A673 (cell line): ENCODE results near the gene PLEKHA6. TPM values are rescaled to one million over a fixed set of nuclear protein-coding genes. Genes with fewer than 3 reads are reported as not detected.

Experiments used
- BruUV-seq: library from RNA; stranded (reverse); fragments of 400-500 nt; replicated peaks from 2 replicates; lab custom pipeline; 2021; lab: Mats Ljungman, UMichigan
- CTCF ChIA-PET: fragments of 300-600 bp; sonication (Branson Sonifier 250); formaldehyde crosslinking; loops from one replicate; lab custom pipeline; 2022; ENCODE audit warnings: antibody characterized with exemption; lab: Charles Lee
- POLR2A ChIA-PET: fragments of 300-600 bp; sonication (Branson Sonifier 250); formaldehyde crosslinking; loops from one replicate; lab custom pipeline; 2022; ENCODE audit warnings: antibody characterized with exemption; ENCODE audit not compliant: low non-redundant PET; lab: Charles Lee
- DNase-seq: peaks from one replicate; pipeline ENCODE4 v3.0.0-alpha.2; 2015; ENCODE audit warnings: low spot score
- H3K27ac ChIP-seq: fragments of 200-600 bp; sonication (generic); 2 replicates; pipeline ENCODE4 v1.5.1; 2016; ENCODE audit warnings: mixed run types, low read depth, mild to moderate bottlenecking, mixed read lengths, antibody characterized with exemption, low read length; ENCODE audit not compliant: poor library complexity, severe bottlenecking
- H3K27me3 ChIP-seq: fragments of 200-600 bp; sonication (generic); replicated peaks from 2 replicates; pipeline ENCODE4 v1.6.1; 2017; ENCODE audit warnings: mixed run types, low read depth, mild to moderate bottlenecking, mixed read lengths, antibody characterized with exemption, low read length; ENCODE audit not compliant: insufficient read depth, poor library complexity
- H3K36me3 ChIP-seq: fragments of 200-600 bp; sonication (generic); 2 replicates; pipeline ENCODE4 v1.6.1; 2016; ENCODE audit warnings: mixed run types, mild to moderate bottlenecking, mixed read lengths, antibody characterized with exemption, low read length; ENCODE audit not compliant: insufficient read depth, poor library complexity, severe bottlenecking
- H3K4me1 ChIP-seq: fragments of 200-600 bp; sonication (generic); 2 replicates; pipeline ENCODE4 v1.6.1; 2017; ENCODE audit warnings: mixed run types, mild to moderate bottlenecking, mixed read lengths, antibody characterized with exemption, low read length; ENCODE audit not compliant: insufficient read depth, poor library complexity, severe bottlenecking
- H3K4me3 ChIP-seq: fragments of 200-600 bp; sonication (generic); 2 replicates; pipeline ENCODE4 v1.5.1; 2016; ENCODE audit warnings: low read depth, mixed run types, mild to moderate bottlenecking, mixed read lengths, low read length; ENCODE audit not compliant: poor library complexity, severe bottlenecking
- H3K9me3 ChIP-seq: fragments of 200-600 bp; sonication (generic); 2 replicates; pipeline ENCODE4 v1.6.1; 2016; ENCODE audit warnings: mixed run types, low read depth, mild to moderate bottlenecking, mixed read lengths, antibody characterized with exemption, low read length; ENCODE audit not compliant: poor library complexity, severe bottlenecking
- EZH2 ChIP-seq: fragments of 200-600 bp; sonication (generic); IDR thresholded peaks from 2 replicates; pipeline ENCODE4 v1.6.1; 2017; ENCODE audit warnings: borderline replicate concordance, low read depth, mild to moderate bottlenecking, mixed read lengths, antibody characterized with exemption, low read length; ENCODE audit not compliant: poor library complexity, severe bottlenecking
- intact Hi-C: fragments of 100-400 bp; cut with micrococcal nuclease; formaldehyde crosslinking; loops from one replicate; pipeline ENCODE4 v1.10.0; 2022; ENCODE audit not compliant: unreplicated experiment
- total RNA-seq: library from RNA; stranded (reverse); gene quantifications from 2 replicates; pipeline ENCODE4 v1.2.3, GENCODE V29; 2021
- TF ChIP-seq, protein P1 (sequence below): fragments of 300-800, 200-600 bp; sonication (generic); conservative IDR thresholded peaks from 2 replicates; pipeline ENCODE4 v1.5.1; 2017; ENCODE audit warnings: low read depth, mild to moderate bottlenecking, antibody characterized with exemption, low read length, moderate library complexity, mixed read lengths

PLEKHA6 gene
- total RNA-seq, 1 experiment from 2014 or later, result 0.58 TPM

DNA sequence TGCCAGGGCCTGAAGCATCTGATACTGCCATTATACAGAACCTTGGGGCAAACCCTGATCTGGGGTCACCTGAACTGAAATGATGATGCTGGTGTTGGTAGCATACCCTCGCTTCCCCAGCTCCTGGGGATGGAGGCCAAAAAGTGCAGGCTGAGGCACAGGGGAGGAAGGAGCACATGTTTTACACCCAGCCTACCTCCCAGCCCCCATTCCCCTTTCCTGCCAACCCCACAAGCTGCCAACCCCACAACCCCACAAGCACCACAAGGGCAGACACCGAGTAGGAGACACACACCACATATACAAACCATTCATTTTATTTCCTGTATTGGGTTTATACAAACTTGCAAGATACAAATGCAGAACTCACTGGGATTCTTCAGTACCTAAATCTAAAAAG, 141.2 kb downstream of the PLEKHA6 start:
- BruUV-seq, result no TSS peak
- intact Hi-C loops, result no loop called here
- TF ChIP-seq EZH2, result no peak
- TF ChIP-seq, protein P1, sequence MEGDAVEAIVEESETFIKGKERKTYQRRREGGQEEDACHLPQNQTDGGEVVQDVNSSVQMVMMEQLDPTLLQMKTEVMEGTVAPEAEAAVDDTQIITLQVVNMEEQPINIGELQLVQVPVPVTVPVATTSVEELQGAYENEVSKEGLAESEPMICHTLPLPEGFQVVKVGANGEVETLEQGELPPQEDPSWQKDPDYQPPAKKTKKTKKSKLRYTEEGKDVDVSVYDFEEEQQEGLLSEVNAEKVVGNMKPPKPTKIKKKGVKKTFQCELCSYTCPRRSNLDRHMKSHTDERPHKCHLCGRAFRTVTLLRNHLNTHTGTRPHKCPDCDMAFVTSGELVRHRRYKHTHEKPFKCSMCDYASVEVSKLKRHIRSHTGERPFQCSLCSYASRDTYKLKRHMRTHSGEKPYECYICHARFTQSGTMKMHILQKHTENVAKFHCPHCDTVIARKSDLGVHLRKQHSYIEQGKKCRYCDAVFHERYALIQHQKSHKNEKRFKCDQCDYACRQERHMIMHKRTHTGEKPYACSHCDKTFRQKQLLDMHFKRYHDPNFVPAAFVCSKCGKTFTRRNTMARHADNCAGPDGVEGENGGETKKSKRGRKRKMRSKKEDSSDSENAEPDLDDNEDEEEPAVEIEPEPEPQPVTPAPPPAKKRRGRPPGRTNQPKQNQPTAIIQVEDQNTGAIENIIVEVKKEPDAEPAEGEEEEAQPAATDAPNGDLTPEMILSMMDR, result no peak
- ChIA-PET POLR2A (no interaction called here), CTCF (no interaction called here)
- Histone ChIP-seq H3K4me1 (peaks cover 6% of the 10 kb centered on the region), H3K9me3 (no peaks in the 10 kb centered on the region), H3K27ac (no peak overlapping the region), H3K36me3 (no peaks in the 10 kb centered on the region), H3K4me3 (no peak overlapping the region), H3K27me3 (no peaks in the 10 kb centered on the region)
- DNase-seq, result no peak

- ChIA-PET POLR2A (interaction anchor here (0.6 kb wide), 1 partner anchor 278 kb away, joined by 6 read pairs; no protein-coding TSS in a partner anchor), CTCF (no interaction called here)
- H3K4me1 ChIP-seq, result peaks cover 7% of the 10 kb centered on the region
- DNase-seq, result no peak
- no peak overlapping the region for H3K27ac ChIP-seq
- no TSS peak for BruUV-seq
- no peaks in the 10 kb centered on the region for H3K9me3 ChIP-seq
- no peaks in the 10 kb centered on the region for H3K36me3 ChIP-seq
- intact Hi-C loops, result no loop called here
- H3K27me3 ChIP-seq, result no peaks in the 10 kb centered on the region
- no peak for TF ChIP-seq EZH2
- TF ChIP-seq, protein P1, result no peak
- H3K4me3 ChIP-seq, result no peak overlapping the region
Observed at GRCh38 chr1:204217648-204218000, 142.1 kb downstream of the PLEKHA6 start.

- TF ChIP-seq EZH2, result no peak
- TF ChIP-seq, protein P1, result no peak
- Histone ChIP-seq H3K4me3 (no peak overlapping the region), H3K9me3 (no peaks in the 10 kb centered on the region), H3K27me3 (no peaks in the 10 kb centered on the region), H3K27ac (no peak overlapping the region), H3K36me3 (no peaks in the 10 kb centered on the region), H3K4me1 (peaks cover 7% of the 10 kb centered on the region)
- ChIA-PET CTCF (no interaction called here), POLR2A (interaction anchor here (0.6 kb wide), 1 partner anchor 279 kb away, joined by 6 read pairs; no protein-coding TSS in a partner anchor)
- no peak for DNase-seq
- BruUV-seq, result no TSS peak
- intact Hi-C loops, result no loop called here
Observed at GRCh38 chr1:204216880-204217647, 142.7 kb downstream of the PLEKHA6 start.
